EL (cell line): ENCODE data around the gene PTPN20.

Experiments
- DNase-seq: peaks from one replicate; pipeline ENCODE4 v3.0.0-alpha.2; 2016

PTPN20 gene

DNA sequence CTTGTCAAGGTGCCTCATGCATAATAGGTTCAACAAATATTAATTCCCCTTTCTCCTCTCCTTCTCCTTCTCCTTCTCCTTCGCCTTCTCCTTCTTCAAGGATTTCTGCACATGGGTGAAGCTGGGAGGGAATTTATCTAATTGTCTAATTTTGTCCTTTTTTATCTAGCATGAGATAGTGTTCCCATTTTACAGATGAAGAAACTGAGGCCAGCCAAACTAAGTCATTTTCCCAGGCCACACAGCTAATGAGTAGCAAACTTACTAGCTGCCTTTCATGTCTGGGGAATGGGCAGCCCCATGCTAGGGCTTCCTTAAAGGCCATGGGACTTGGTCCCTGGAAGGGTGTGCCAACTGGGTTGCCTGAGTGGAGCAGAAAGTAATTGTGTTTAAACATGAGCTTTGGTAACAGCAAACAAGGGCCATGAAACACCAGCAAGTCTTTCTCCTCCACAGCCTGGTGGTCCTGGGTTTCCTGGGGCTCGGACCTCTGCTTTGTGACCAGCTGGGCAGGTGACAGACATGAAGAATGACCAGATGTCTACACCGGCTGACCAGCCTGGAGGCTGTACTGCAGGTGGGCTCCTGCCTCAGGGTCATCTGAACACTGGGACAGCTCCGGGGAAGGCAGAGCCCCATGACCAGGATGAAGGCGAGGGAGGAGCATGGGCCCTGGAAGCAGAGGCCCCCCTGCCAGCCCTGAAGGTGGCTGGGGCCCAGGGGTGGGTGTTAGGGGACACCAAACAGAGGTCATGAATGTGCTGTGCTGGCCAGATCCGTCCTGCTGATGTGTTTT is 138.0 kb downstream of the PTPN20 start:
- no peak for DNase-seq

DNA sequence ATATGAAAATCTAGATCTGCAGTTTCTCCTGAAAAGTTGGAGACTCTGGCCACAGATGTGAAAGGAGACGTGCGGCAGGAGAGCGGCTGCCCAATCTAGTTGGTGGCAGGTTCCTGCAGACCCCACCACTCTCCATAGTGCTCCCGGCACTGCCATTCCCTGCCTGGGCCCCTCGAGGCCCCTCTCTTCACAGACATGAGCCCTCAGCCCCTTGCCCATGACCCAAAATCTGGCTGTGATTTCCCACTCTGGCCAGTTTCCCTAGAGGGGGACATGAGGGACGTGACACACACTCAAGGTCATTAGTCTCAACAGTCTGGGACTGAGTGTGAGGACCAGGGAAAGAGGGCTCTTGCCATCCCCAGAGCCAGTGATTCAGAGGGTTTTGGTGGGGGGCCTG is 138.7 kb downstream of the PTPN20 start:
- DNase-seq = no peak

DNA sequence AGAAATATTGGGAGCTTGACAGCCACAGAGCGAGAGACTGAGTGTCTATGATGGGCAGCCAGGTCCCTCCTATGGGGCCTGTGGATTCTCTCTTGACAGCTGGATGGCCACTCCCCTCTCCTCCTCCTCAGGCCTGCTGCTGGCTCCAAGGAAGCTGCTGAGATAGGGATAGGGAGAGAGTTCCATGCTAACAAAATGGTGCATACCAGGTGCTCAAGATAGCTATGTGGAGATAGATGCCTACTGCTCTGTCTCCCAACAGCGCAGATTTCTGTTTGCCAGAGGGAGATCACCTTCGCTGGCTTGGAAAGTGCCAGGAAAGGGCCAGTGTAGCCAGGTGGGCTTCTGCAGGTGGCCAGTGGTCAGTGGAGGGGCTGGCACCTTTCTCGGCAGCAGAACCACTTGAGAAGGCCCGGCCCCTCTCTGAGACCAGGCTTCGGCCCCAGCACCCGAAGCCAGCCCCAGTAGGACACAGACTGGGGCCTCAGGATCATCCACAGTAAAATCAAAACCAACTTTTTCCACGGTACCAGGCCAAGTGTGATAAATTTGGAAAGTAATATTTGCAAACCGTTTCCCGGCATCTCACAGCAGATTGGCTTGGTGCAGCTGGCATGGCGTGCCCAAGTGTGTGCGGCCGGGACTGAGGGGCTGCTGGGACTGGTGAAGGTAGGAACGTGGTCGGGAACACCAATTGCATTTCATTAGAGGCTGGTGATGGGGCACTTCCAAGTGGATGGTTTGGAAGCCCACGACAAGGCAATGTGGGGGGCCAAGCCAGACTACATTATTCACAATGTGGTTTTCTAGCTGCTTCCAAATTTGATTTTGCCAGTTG is 139.6 kb downstream of the PTPN20 start:
- DNase-seq = no peak

DNA sequence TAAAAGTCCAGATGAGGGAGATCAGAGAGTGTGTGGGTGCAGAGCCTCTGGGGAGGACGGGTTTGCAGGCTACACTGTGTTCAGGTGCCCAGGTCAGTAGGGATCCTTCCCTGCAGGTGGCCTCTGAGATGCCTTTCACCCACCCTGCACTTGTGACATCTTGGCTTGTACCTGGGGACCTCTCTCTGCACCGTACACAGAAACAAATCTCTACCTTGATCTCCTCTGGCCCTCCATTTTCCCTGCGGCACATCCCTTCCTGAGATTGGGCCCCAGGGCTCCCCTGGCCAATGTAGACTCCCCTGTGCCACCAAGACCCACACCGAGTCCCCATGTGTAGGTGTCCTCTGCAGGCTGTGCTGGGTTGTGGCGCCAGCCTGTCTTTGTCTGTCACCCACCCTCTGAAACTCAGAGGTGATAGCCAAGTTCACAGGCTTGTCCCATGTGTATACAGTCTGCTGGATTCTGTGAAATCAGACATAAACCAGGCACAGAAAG is 140.6 kb downstream of the PTPN20 start:
- no peak for DNase-seq
